ENCODE data around the gene CAMK2A.

CAMK2A gene

GRCh38 chr5:150219861-150220260 is 69.7 kb downstream of the CAMK2A start:
- H3K4me3 ChIP-seq (ENCODE audit: insufficient read depth, low read length, poor library complexity, severe bottlenecking) = no peak overlapping the region
- H3K27me3 ChIP-seq (ENCODE audit: low read length) = no peaks in the 10 kb centered on the region
- no peaks in the 10 kb centered on the region for H3K9me3 ChIP-seq (ENCODE audit: insufficient read depth, low read length)
- no peaks in the 10 kb centered on the region for H3K9me2 ChIP-seq (replicated peaks; ENCODE audit: insufficient read depth, low read length)
- no peak overlapping the region for H3K4me2 ChIP-seq (ENCODE audit: low read depth, low read length, poor library complexity, severe bottlenecking)
- H3K9ac ChIP-seq (ENCODE audit: low read length) = no peak overlapping the region
- no peak overlapping the region for H2AFZ ChIP-seq (ENCODE audit: low read depth, low read length, severe bottlenecking)
- no peaks in the 10 kb centered on the region for H3F3A ChIP-seq (ENCODE audit: insufficient read depth)
- TF ChIP-seq EZH2phosphoT487 (conservative IDR thresholded peaks at IDR 0.05; ENCODE audit: low read length) = no peak
- no peak for TF ChIP-seq CTCF (IDR thresholded peaks at IDR 0.05; ENCODE audit: insufficient read depth, low read length, poor library complexity, severe bottlenecking)
- H3K36me3 ChIP-seq (ENCODE audit: low read length) = no peaks in the 10 kb centered on the region
- no peak overlapping the region for H3K27ac ChIP-seq (ENCODE audit: low read depth, low read length)
- H4K20me1 ChIP-seq (ENCODE audit: low read depth, low read length) = no peaks in the 10 kb centered on the region
- H3K79me2 ChIP-seq (ENCODE audit: insufficient read depth, low read length) = no peaks in the 10 kb centered on the region

- H3K4me3 ChIP-seq (ENCODE audit: insufficient read depth, low read length, poor library complexity, severe bottlenecking) = no peak overlapping the region
- H3K9ac ChIP-seq (ENCODE audit: low read length) = no peak overlapping the region
- H3F3A ChIP-seq (ENCODE audit: insufficient read depth) = no peaks in the 10 kb centered on the region
- H3K79me2 ChIP-seq (ENCODE audit: insufficient read depth, low read length) = no peaks in the 10 kb centered on the region
- H3K9me2 ChIP-seq (replicated peaks; ENCODE audit: insufficient read depth, low read length) = no peaks in the 10 kb centered on the region
- H3K9me3 ChIP-seq (ENCODE audit: insufficient read depth, low read length) = no peaks in the 10 kb centered on the region
- no peak overlapping the region for H2AFZ ChIP-seq (ENCODE audit: low read depth, low read length, severe bottlenecking)
- TF ChIP-seq EZH2phosphoT487 (conservative IDR thresholded peaks at IDR 0.05; ENCODE audit: low read length) = no peak
- no peak for TF ChIP-seq CTCF (IDR thresholded peaks at IDR 0.05; ENCODE audit: insufficient read depth, low read length, poor library complexity, severe bottlenecking)
- no peak overlapping the region for H3K27ac ChIP-seq (ENCODE audit: low read depth, low read length)
- H3K36me3 ChIP-seq (ENCODE audit: low read length) = no peaks in the 10 kb centered on the region
- no peak overlapping the region for H3K4me2 ChIP-seq (ENCODE audit: low read depth, low read length, poor library complexity, severe bottlenecking)
- no peaks in the 10 kb centered on the region for H4K20me1 ChIP-seq (ENCODE audit: low read depth, low read length)
- H3K27me3 ChIP-seq (ENCODE audit: low read length) = no peaks in the 10 kb centered on the region
Measured at GRCh38 chr5:150219142-150219541, 70.4 kb downstream of the CAMK2A start.

GRCh38 chr5:150218693-150219035 is 70.9 kb downstream of the CAMK2A start:
- Histone ChIP-seq H3K9ac (ENCODE audit: low read length) (no peak overlapping the region), H3K4me3 (ENCODE audit: insufficient read depth, low read length, poor library complexity, severe bottlenecking) (no peak overlapping the region), H3K9me2 (replicated peaks; ENCODE audit: insufficient read depth, low read length) (no peaks in the 10 kb centered on the region), H2AFZ (ENCODE audit: low read depth, low read length, severe bottlenecking) (no peak overlapping the region), H3K9me3 (ENCODE audit: insufficient read depth, low read length) (no peaks in the 10 kb centered on the region), H3K36me3 (ENCODE audit: low read length) (no peaks in the 10 kb centered on the region), H3K4me2 (ENCODE audit: low read depth, low read length, poor library complexity, severe bottlenecking) (no peak overlapping the region), H3F3A (ENCODE audit: insufficient read depth) (no peaks in the 10 kb centered on the region), H3K79me2 (ENCODE audit: insufficient read depth, low read length) (no peaks in the 10 kb centered on the region), H3K27ac (ENCODE audit: low read depth, low read length) (no peak overlapping the region), H3K27me3 (ENCODE audit: low read length) (no peaks in the 10 kb centered on the region), H4K20me1 (ENCODE audit: low read depth, low read length) (no peaks in the 10 kb centered on the region)
- TF ChIP-seq CTCF (IDR thresholded peaks at IDR 0.05; ENCODE audit: insufficient read depth, low read length, poor library complexity, severe bottlenecking) (no peak), EZH2phosphoT487 (conservative IDR thresholded peaks at IDR 0.05; ENCODE audit: low read length) (no peak)
